HepG2 (cell line): ENCODE data around the gene RPL37A. TPM values are rescaled to one million over a fixed set of nuclear protein-coding genes. Genes with fewer than 3 reads are reported as not detected.

Experiments
- EHMT2 ChIP-seq: fragments of 200-600 bp; sonication (generic); IDR thresholded peaks from 2 replicates; pipeline ENCODE4 v1.7.0; 2017; ENCODE audit warnings: antibody characterized with exemption, low read depth, low read length, borderline replicate concordance
- FOSL2 ChIP-seq: sonication (generic); formaldehyde crosslinking; IDR thresholded peaks from 2 replicates; pipeline ENCODE4 v1.4.0; 2020; ENCODE audit warnings: missing genetic modification reagents
- FOXP4 ChIP-seq: sonication (generic); formaldehyde crosslinking; IDR thresholded peaks from 2 replicates; pipeline ENCODE4 v1.4.0; 2020; ENCODE audit warnings: missing genetic modification reagents
- HMGXB4 ChIP-seq, 2 experiments: sonication (generic) in 1 of 2; formaldehyde crosslinking in 1 of 2; IDR thresholded peaks; 2 replicates each; pipeline versions ENCODE4 v1.4.0 to v1.6.1; 2018 to 2020; ENCODE audit warnings: missing genetic modification reagents in 2 of 2, borderline replicate concordance in 1 of 2, low read depth in 1 of 2, mild to moderate bottlenecking in 1 of 2, missing biosample characterization in 1 of 2
- HOMEZ ChIP-seq: IDR thresholded peaks from 2 replicates; pipeline ENCODE4 v1.6.1; 2016; ENCODE audit warnings: low read depth
- KAT8 ChIP-seq: IDR thresholded peaks from 2 replicates; pipeline ENCODE4 v1.6.1; 2016; ENCODE audit warnings: missing genetic modification reagents, missing compliant biosample characterization
- MAFK ChIP-seq, 2 experiments: IDR thresholded peaks in 1 of 2; conservative IDR thresholded peaks in 1 of 2; 2 replicates each; pipeline ENCODE4 v1.6.1; 2011; ENCODE audit warnings: improper control_type of control experiment in 2 of 2, low read length in 2 of 2
- MED1 ChIP-seq: sonication (generic); formaldehyde crosslinking; IDR thresholded peaks from 2 replicates; pipeline ENCODE4 v1.4.0; 2020; ENCODE audit warnings: missing genetic modification reagents
- SMC3 ChIP-seq: IDR thresholded peaks from 2 replicates; pipeline ENCODE4 v1.6.1; 2011; ENCODE audit warnings: low read length, improper control_type of control experiment
- SOX6 ChIP-seq, 2 experiments: fragments of 450-650 bp in 1 of 2; sonication (generic) in 1 of 2; formaldehyde crosslinking in 1 of 2; IDR thresholded peaks; 2 replicates each; pipeline versions ENCODE4 v1.4.0 to v1.6.1; 2017 to 2020; ENCODE audit warnings: antibody characterized with exemption in 1 of 2, mild to moderate bottlenecking in 1 of 2, missing genetic modification reagents in 1 of 2
- SRF ChIP-seq: IDR thresholded peaks from 2 replicates; pipeline ENCODE4 v1.6.1; 2011; ENCODE audit warnings: mild to moderate bottlenecking, low read depth, low read length, moderate library complexity
- TERF1 ChIP-seq: sonication (generic); formaldehyde crosslinking; IDR thresholded peaks from 2 replicates; pipeline ENCODE4 v1.8.0; 2022; ENCODE audit warnings: mild to moderate bottlenecking, missing genetic modification reagents, moderate library complexity
- ZBED4 ChIP-seq: sonication (generic); formaldehyde crosslinking; IDR thresholded peaks from 2 replicates; pipeline ENCODE4 v1.4.0; 2020; ENCODE audit warnings: missing genetic modification reagents, borderline replicate concordance
- ZBTB25 ChIP-seq: IDR thresholded peaks from 2 replicates; pipeline ENCODE4 v1.6.1; 2018; ENCODE audit warnings: missing genetic modification reagents
- ZNF652 ChIP-seq: IDR thresholded peaks from 2 replicates; pipeline ENCODE4 v1.6.1; 2016; ENCODE audit warnings: low read depth, borderline replicate concordance
- ZSCAN30 ChIP-seq: sonication (generic); formaldehyde crosslinking; IDR thresholded peaks from 2 replicates; pipeline ENCODE4 v1.5.0; 2020; ENCODE audit warnings: mild to moderate bottlenecking, missing genetic modification reagents
- polyA plus RNA-seq, 8 experiments: library from polyadenylated mRNA; depleted of rRNA in 3 of 8; stranded (reverse) in 7 of 8; unstranded in 1 of 8; fragments of >200 nt; fragmentation: Illumina TruSeq in 4 of 8; extraction: Trizol in 4 of 8; gene quantifications; 2 replicates each; pipeline versions ENCODE4 v1.2.1 to v1.2.3, GENCODE V29; 2011 to 2016; ENCODE audit warnings: low read depth in 4 of 8, missing spikeins in 1 of 8, mixed read lengths in 1 of 8; ENCODE audit not compliant: insufficient read depth in 1 of 8
- total RNA-seq, 5 experiments: library from RNA; depleted of rRNA; stranded (reverse); fragments of >200 nt; fragmentation: Illumina TruSeq; extraction: Trizol; gene quantifications; 2 replicates each; pipeline ENCODE4 v1.2.3, GENCODE V29; 2016; ENCODE audit warnings: low read depth in 1 of 5

Gene RPL37A
- total and polyA plus RNA-seq, 2 of the 13 experiments (the other 11 are each of a cell fraction or from before 2014, with no cell fraction given): 6,902 to 7,910 TPM

GRCh38 chr2:216519154-216519762 is 20.6 kb downstream of the RPL37A start (continued):
- peak; percentile 60; the same call in 1 of the 2 replicates for TF ChIP-seq HOMEZ (CRISPR knock-in tag)
- TF ChIP-seq TERF1 (CRISPR knock-in tag): no peak
- TF ChIP-seq EHMT2: 0 out of 2 replicates have a peak, but pooled peaks have one; percentile 35
- TF ChIP-seq ZBTB25 (CRISPR knock-in tag): 0 out of 2 replicates have a peak, but pooled peaks have one; percentile 54
- TF ChIP-seq FOXP4 (CRISPR knock-in tag): no peak
- no peak for TF ChIP-seq ZSCAN30
- TF ChIP-seq SRF: no peak
- no peak for TF ChIP-seq MAFK (conservative IDR thresholded peaks at IDR 0.05 in 1 of 2, IDR thresholded peaks at IDR 0.05 in 1 of 2; ENCODE audit: low read length in 2 of 2)
- peak; percentile 57; the same call in 1 of the 2 replicates for TF ChIP-seq ZBED4 (CRISPR knock-in tag)
- no peak for TF ChIP-seq ZNF652
- 0 out of 4 replicates have a peak, but pooled peaks of 1 of the 2 experiments have one; percentile 25 for TF ChIP-seq HMGXB4 (CRISPR knock-in tag; IDR thresholded peaks at IDR 0.05; ENCODE audit: borderline replicate concordance in 1 of 2, low read depth in 1 of 2)
- peak; percentile 56; the same call in 1 of the 2 replicates for TF ChIP-seq MED1 (CRISPR knock-in tag)
- no peak for TF ChIP-seq SOX6 (IDR thresholded peaks at IDR 0.05)
- no peak; the same call in 1 of the 2 replicates for TF ChIP-seq SOX6 (CRISPR knock-in tag; IDR thresholded peaks at IDR 0.05)
- peak; percentile 34; the same call in 1 of the 2 replicates for TF ChIP-seq FOSL2 (CRISPR knock-in tag)
- peak; percentile 99 for TF ChIP-seq SMC3
- TF ChIP-seq KAT8: 0 out of 2 replicates have a peak, but pooled peaks have one; percentile 31
